Neural progenitor cell (in vitro differentiated cells): ENCODE measurements around the gene THSD4.

ENCODE experiments used
- CTCF ChIP-seq: fragments of 200-600 bp; sonication (generic); IDR thresholded peaks from 2 replicates; pipeline ENCODE4 v1.5.1; 2017; ENCODE audit warnings: antibody characterized with exemption, mild to moderate bottlenecking
- EZH2 ChIP-seq: fragments of 200-600 bp; sonication (generic); IDR thresholded peaks from 2 replicates; pipeline ENCODE4 v1.6.1; 2017; ENCODE audit warnings: antibody characterized with exemption, mild to moderate bottlenecking, moderate library complexity
- EZH2phosphoT487 ChIP-seq: fragments of 200-600 bp; sonication (generic); IDR thresholded peaks from 2 replicates; pipeline ENCODE4 v1.6.1; 2017; ENCODE audit warnings: antibody characterized with exemption

GRCh38 chr15:71734709-71735384 is 619.6 kb downstream of the THSD4 start:
- TF ChIP-seq CTCF (no peak), EZH2 (no peak), EZH2phosphoT487 (no peak)
